Measurements from ENCODE around the gene TMEM38B.

TMEM38B gene

DNA sequence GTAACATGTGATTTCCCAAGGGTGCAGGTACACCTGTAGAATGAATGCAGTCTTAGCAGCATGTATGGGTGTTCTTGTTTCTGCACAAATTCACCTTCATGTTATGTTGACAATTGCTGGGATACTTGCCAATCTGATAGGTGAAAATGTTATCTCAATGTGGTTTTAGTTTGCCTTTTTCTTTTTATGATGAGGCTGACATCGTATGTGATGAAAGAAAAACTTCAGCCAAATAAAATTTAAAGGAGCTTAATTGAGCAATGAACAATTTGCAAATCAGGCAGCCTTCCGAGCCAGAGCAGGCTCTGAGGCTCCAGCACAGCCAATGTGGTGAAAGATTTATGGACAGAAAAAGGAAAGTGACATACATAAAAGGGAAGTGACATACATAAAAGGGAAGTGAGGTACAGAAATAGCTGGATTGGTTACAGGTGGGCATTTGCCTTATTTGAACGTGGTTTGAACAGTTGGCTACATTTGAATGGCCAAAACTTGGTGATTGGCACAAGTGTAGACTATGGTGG lies 21.6 kb upstream of the TMEM38B start (continued):
- TF ChIP-seq ZNF600 (tag by site-specific recombination; IDR thresholded peaks at IDR 0.05) (0 out of 2 replicates have a peak, but pooled peaks have one; percentile 47), ZBTB20 (tag by site-specific recombination; IDR thresholded peaks at IDR 0.05) (no peak), TCF7L2 (IDR thresholded peaks at IDR 0.05; ENCODE audit: borderline replicate concordance, low read depth, low read length) (peak; percentile 69), ZBTB8A (tag by site-specific recombination; IDR thresholded peaks at IDR 0.05) (no peak), ZNF747 (tag by site-specific recombination; IDR thresholded peaks at IDR 0.05) (no peak), BCL11A (tag by site-specific recombination; IDR thresholded peaks at IDR 0.05; ENCODE audit: low read depth) (no peak), ZNF266 (tag by site-specific recombination; IDR thresholded peaks at IDR 0.05; ENCODE audit: low read depth) (no peak)
- TF ChIP-seq, protein P1, sequence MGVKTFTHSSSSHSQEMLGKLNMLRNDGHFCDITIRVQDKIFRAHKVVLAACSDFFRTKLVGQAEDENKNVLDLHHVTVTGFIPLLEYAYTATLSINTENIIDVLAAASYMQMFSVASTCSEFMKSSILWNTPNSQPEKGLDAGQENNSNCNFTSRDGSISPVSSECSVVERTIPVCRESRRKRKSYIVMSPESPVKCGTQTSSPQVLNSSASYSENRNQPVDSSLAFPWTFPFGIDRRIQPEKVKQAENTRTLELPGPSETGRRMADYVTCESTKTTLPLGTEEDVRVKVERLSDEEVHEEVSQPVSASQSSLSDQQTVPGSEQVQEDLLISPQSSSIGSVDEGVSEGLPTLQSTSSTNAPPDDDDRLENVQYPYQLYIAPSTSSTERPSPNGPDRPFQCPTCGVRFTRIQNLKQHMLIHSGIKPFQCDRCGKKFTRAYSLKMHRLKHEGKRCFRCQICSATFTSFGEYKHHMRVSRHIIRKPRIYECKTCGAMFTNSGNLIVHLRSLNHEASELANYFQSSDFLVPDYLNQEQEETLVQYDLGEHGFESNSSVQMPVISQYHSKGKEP (tag by site-specific recombination; IDR thresholded peaks at IDR 0.05), result no peak
- TF ChIP-seq, protein P2, sequence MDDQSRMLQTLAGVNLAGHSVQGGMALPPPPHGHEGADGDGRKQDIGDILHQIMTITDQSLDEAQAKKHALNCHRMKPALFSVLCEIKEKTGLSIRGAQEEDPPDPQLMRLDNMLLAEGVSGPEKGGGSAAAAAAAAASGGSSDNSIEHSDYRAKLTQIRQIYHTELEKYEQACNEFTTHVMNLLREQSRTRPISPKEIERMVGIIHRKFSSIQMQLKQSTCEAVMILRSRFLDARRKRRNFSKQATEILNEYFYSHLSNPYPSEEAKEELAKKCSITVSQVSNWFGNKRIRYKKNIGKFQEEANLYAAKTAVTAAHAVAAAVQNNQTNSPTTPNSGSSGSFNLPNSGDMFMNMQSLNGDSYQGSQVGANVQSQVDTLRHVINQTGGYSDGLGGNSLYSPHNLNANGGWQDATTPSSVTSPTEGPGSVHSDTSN (CRISPR knock-in tag; IDR thresholded peaks at IDR 0.05), result no peak
- TF ChIP-seq, protein P3, sequence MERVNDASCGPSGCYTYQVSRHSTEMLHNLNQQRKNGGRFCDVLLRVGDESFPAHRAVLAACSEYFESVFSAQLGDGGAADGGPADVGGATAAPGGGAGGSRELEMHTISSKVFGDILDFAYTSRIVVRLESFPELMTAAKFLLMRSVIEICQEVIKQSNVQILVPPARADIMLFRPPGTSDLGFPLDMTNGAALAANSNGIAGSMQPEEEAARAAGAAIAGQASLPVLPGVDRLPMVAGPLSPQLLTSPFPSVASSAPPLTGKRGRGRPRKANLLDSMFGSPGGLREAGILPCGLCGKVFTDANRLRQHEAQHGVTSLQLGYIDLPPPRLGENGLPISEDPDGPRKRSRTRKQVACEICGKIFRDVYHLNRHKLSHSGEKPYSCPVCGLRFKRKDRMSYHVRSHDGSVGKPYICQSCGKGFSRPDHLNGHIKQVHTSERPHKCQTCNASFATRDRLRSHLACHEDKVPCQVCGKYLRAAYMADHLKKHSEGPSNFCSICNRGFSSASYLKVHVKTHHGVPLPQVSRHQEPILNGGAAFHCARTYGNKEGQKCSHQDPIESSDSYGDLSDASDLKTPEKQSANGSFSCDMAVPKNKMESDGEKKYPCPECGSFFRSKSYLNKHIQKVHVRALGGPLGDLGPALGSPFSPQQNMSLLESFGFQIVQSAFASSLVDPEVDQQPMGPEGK (tag by site-specific recombination; IDR thresholded peaks at IDR 0.05), result no peak
- TF ChIP-seq, protein P4, sequence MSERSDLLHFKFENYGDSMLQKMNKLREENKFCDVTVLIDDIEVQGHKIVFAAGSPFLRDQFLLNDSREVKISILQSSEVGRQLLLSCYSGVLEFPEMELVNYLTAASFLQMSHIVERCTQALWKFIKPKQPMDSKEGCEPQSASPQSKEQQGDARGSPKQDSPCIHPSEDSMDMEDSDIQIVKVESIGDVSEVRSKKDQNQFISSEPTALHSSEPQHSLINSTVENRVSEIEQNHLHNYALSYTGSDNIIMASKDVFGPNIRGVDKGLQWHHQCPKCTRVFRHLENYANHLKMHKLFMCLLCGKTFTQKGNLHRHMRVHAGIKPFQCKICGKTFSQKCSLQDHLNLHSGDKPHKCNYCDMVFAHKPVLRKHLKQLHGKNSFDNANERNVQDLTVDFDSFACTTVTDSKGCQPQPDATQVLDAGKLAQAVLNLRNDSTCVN (tag by site-specific recombination; optimal IDR thresholded peaks at IDR 0.05), result no peak

DNA sequence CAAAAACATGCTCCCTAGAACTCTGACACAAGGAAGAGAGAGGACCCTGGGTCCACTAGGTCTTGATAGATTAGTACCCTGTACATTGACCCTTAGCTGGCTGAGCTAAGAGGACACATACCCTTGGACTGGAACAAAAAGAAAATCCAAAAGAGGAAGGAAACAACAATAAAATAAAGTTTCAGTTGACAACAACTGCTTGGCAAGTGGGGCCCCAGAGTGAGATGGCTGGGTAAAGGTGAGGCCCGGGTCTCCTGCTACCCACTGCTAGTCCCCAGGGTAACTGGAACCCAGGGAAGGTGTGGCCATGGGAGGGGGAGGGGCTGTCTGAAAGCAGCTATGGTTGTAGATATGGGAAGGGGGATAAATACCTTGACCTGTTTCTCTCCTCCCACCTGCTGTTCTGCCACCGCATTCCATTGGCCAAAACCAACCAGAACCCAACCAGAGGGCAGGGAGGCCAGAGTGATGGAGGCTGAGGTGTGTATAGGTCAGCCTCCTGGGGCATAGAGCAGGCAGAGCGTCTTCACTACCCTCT lies 20.4 kb upstream of the TMEM38B start:
- POLR2A ChIA-PET, result no interaction called here
- no peak overlapping the region for H3K27ac ChIP-seq (ENCODE audit: extremely low read depth, low read depth, low read length)
- H3K4me1 ChIP-seq (ENCODE audit: control insufficient read depth, insufficient read depth, low read length), result no peaks in the 10 kb centered on the region
- H3K9me3 ChIP-seq (ENCODE audit: control insufficient read depth, insufficient read depth, low read depth, low read length), result no peaks in the 10 kb centered on the region
- CTCF ChIA-PET, result interaction anchor here (0.6 kb wide), 2 partner anchors 19 to 1122 kb away, joined by 3 read pairs; no protein-coding TSS in a partner anchor
- no peak overlapping the region for H3K4me3 ChIP-seq (ENCODE audit: low read depth, low read length)
- no peaks in the 10 kb centered on the region for H3K36me3 ChIP-seq (ENCODE audit: control insufficient read depth in 2 of 2, insufficient read depth in 1 of 2, low read length in 2 of 2)
- TF ChIP-seq ZNF202 (tag by site-specific recombination; IDR thresholded peaks at IDR 0.05; ENCODE audit: borderline replicate concordance), result no peak
- TF ChIP-seq, protein P5, sequence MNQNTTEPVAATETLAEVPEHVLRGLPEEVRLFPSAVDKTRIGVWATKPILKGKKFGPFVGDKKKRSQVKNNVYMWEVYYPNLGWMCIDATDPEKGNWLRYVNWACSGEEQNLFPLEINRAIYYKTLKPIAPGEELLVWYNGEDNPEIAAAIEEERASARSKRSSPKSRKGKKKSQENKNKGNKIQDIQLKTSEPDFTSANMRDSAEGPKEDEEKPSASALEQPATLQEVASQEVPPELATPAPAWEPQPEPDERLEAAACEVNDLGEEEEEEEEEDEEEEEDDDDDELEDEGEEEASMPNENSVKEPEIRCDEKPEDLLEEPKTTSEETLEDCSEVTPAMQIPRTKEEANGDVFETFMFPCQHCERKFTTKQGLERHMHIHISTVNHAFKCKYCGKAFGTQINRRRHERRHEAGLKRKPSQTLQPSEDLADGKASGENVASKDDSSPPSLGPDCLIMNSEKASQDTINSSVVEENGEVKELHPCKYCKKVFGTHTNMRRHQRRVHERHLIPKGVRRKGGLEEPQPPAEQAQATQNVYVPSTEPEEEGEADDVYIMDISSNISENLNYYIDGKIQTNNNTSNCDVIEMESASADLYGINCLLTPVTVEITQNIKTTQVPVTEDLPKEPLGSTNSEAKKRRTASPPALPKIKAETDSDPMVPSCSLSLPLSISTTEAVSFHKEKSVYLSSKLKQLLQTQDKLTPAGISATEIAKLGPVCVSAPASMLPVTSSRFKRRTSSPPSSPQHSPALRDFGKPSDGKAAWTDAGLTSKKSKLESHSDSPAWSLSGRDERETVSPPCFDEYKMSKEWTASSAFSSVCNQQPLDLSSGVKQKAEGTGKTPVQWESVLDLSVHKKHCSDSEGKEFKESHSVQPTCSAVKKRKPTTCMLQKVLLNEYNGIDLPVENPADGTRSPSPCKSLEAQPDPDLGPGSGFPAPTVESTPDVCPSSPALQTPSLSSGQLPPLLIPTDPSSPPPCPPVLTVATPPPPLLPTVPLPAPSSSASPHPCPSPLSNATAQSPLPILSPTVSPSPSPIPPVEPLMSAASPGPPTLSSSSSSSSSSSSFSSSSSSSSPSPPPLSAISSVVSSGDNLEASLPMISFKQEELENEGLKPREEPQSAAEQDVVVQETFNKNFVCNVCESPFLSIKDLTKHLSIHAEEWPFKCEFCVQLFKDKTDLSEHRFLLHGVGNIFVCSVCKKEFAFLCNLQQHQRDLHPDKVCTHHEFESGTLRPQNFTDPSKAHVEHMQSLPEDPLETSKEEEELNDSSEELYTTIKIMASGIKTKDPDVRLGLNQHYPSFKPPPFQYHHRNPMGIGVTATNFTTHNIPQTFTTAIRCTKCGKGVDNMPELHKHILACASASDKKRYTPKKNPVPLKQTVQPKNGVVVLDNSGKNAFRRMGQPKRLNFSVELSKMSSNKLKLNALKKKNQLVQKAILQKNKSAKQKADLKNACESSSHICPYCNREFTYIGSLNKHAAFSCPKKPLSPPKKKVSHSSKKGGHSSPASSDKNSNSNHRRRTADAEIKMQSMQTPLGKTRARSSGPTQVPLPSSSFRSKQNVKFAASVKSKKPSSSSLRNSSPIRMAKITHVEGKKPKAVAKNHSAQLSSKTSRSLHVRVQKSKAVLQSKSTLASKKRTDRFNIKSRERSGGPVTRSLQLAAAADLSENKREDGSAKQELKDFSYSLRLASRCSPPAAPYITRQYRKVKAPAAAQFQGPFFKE (tag by site-specific recombination; IDR thresholded peaks at IDR 0.05; ENCODE audit: borderline replicate concordance), result no peak
- TF ChIP-seq, protein P6, sequence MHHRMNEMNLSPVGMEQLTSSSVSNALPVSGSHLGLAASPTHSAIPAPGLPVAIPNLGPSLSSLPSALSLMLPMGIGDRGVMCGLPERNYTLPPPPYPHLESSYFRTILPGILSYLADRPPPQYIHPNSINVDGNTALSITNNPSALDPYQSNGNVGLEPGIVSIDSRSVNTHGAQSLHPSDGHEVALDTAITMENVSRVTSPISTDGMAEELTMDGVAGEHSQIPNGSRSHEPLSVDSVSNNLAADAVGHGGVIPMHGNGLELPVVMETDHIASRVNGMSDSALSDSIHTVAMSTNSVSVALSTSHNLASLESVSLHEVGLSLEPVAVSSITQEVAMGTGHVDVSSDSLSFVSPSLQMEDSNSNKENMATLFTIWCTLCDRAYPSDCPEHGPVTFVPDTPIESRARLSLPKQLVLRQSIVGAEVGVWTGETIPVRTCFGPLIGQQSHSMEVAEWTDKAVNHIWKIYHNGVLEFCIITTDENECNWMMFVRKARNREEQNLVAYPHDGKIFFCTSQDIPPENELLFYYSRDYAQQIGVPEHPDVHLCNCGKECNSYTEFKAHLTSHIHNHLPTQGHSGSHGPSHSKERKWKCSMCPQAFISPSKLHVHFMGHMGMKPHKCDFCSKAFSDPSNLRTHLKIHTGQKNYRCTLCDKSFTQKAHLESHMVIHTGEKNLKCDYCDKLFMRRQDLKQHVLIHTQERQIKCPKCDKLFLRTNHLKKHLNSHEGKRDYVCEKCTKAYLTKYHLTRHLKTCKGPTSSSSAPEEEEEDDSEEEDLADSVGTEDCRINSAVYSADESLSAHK (tag by site-specific recombination; IDR thresholded peaks at IDR 0.05), result no peak
- TF ChIP-seq BCL11A (tag by site-specific recombination; IDR thresholded peaks at IDR 0.05; ENCODE audit: low read depth), result no peak
- no peak for TF ChIP-seq ZNF548 (tag by site-specific recombination; IDR thresholded peaks at IDR 0.05)
- no peak for TF ChIP-seq MEIS1 (CRISPR knock-in tag; IDR thresholded peaks at IDR 0.05; ENCODE audit: borderline replicate concordance)
- TF ChIP-seq ZNF366 (tag by site-specific recombination; conservative IDR thresholded peaks at IDR 0.05), result no peak
